GM19023 (cell line): Measurements from ENCODE around the gene POPDC2.
A peak's percentile ranks its signal among the peaks of the same experiment; 100 is the strongest.
"Not testable (repeated sequence)": the region's sequence is repeated elsewhere in the genome, so short reads cannot be mapped to it uniquely, and the experiment has no call there.

ENCODE experiments used
- ATAC-seq: cut with Tn5 transposase; IDR thresholded peaks from one replicate; pipeline ENCODE4 v1.9.1; 2021; ENCODE audit warnings: mild to moderate bottlenecking, moderate library complexity; ENCODE audit not compliant: unreplicated experiment

Gene POPDC2

DNA sequence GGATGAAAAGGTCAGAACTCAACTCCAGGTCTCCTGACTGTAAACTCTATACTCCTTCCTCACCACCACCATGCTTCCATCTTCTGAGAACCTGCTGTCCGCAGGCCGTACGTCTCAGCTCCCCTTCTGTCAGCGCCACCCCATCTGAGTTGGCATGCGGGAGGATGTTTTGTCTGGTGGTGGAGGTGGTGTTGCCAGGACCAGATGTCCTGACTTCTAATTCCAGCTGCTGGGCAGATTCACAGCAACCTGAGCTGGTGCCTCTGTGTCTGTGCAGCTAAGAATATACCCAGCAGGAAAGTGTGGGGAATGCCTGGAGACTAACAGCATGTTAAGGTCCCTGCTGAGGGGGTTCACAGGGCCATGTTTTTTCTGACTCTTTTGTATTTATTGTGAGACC is 39.5 kb downstream of the POPDC2 start:
- no peak for ATAC-seq

DNA sequence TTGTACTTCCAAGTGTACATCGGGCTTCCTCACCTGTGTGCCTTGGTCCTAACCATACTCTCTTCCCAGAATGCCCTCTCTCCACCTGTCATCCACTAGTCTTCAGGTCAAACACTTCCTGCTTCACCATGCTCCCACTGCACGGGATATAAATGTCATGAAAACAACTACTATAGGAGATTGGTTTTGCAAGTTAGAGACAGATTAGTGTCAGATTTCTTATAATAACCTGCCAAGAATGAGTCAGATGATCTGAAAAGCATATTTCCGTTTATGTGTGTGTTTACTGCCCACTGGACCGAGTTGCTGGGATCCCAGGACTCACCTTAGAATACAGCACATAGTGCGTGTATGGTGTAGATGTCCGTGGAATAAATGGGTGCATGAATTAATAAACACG is 41.3 kb downstream of the POPDC2 start:
- ATAC-seq: no peak

DNA sequence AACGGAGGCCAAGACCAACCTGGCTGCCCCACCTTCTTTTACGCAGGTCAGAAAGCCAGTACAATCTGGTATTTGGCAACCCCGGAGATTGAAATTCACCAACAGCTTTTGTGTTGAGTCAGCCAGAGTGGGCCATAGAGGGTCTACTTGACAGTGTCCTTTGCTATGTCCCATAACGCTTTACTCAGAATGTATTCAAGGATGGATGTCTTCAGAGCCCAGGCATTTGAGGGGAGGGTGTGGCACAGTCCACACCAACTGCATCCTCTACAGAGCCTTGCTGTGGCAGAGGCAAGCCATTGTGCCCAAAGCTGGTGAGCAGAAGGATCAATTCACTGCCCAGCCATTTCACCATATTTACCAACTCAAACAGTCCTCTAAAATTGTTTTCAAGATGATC is 44.3 kb downstream of the POPDC2 start:
- ATAC-seq: no peak

DNA sequence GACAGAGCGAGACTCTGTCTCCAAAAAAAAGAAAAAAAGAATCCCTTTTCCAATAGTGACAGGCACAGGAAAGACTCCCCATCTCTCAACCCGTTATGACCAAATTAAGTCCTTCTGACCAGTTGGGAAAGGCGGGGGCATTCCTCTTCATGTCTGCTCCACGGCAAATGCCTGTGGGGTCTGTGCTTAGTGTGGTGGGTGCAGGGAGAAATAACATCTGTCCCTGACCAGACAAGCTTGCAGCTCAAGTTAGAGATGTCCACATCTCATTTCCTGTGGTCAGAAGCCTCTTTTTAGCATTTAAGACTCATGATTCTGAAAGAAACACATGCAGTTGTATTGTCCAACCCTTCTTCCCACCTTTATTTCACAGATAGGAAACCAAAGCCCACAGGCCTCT is 46.5 kb downstream of the POPDC2 start:
- ATAC-seq: peak; percentile 56

DNA sequence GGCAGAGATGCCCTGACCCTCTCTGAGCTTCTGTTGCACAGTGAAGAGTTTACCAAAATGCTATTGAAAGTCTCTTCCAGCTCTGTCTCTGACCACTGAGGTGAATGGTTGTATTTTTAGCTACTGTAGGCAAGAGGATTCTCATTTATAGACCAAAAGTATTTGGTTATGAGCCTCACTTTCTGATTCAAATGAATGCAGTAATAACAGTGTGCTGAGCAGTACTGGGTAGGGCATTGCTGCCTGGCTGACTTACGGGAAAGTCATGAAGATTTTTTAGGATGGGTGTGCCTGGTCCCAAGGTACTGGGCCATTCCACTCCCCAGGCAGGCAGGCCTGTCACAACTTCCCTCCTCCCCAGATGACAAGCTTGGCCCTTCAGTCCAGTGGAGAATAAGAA is 47.2 kb downstream of the POPDC2 start:
- ATAC-seq: no peak

DNA sequence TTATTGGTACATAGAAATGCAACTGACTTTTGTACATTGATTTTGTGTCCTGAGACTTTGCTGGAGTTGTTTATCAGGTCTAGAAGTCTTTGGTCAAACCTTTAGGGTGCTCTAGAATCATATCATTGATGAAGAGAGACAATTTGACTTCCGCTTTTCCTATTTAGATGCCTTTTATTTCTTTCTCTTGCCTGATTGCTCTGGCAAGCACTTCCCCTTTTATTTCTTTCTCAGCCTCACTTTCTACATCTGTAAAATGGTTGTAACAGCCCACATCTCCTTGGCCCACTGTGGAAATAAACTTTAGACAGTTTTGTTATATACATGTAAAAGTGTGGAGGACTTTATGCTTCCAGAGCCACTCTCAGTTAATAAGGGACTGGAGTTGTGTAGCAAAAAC is 48.7 kb downstream of the POPDC2 start:
- no peak for ATAC-seq

DNA sequence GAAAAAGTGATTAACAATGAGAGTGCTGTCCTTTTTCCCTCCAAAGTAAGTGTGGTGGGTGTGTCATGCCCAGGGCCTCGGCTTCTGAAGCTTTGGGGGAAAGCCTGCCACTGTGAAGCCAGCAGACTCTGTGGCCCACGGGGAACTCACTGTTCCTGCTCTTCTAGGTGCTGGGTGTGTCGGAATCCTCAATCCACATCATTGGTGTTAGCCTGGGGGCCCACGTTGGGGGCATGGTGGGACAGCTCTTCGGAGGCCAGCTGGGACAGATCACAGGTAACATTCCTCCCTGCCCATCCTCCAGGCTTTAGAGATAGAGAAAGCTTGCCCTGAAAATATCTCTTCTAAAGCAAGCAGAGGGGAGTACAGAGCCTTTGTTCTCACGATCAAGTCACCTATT is 51.1 kb downstream of the POPDC2 start:
- no peak for ATAC-seq

DNA sequence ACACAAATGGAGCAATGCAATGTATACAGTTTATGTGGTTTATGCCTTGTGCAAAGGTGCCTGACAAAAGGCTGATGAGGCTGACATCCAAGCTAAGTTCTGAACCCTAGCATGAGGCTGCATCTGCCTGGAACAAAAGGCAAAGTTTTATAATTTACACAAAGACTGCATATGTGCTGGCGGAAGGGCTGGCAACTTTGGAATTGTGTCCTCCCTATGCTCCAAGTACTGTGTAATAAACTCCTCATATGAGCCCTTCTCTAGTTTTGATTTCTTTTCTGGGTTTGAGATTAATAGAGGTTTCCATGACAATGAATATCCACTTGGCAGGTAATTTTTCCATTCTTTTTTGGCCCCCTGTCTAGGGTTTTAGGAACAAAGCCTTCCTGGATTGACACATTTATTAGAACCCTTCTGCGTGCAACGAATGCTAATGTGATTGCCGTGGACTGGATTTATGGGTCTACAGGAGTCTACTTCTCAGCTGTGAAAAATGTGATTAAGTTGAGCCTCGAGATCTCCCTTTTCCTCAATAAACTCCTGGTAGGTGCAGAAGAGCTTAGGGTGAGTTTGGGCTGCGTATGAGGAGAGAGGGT is 51.9 kb downstream of the POPDC2 start:
- no peak for ATAC-seq

DNA sequence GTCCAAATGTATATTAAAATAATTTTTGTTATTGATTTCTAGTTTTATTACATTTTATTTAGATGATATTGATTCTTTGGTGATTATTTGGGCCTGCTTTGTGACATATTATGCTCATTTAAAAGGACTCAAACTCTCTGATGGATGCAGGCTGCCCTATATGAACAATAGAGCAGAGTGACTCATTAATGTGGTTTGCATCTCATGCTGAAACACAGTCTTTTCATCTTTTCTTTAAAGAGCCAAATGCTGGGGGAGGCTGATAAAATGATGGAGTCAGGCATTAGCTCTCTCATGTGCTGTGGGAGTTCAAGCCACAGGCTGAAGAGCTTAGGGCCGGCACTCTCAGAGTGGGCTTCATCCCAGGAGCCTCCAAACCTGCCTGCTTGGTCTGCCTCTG is 55.5 kb downstream of the POPDC2 start:
- ATAC-seq: no peak

DNA sequence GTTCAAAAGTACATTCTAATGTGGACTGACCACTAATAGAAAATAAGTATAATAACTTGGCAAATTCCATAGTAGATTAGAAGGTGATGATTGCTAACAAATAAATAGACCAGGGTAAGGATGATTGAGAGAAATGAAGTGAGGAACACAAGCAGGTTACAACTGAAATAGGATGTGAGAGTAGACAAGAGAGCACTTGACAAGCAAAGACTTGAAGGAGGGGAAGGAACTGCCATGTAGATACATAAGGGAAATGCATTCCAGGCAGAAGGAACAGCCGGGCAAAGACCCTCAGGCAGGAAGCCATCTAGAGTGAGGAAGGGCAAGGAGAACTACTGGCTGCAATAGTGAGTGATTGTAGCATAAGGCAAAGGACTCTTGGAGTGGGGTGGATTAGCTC is 57.7 kb downstream of the POPDC2 start:
- ATAC-seq: no peak

DNA sequence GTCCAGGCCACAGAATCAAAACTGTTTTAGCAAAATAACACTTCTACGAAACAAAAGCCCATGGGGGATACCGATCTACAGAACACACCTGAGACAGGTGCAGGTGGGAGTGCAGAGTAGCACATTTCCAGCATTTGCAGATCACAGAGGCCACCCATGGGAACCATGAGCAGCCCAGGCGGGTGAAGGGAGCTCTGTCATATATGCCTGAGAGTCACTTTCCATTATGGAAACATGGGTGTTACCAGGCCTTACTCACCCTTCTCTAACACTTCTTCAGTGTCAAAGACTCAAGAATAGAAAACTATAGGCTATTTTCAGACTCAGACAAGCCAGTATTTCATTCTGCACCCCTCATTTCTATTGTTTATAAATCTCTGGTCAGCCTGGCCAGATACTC is 59.2 kb downstream of the POPDC2 start:
- peak; percentile 14 for ATAC-seq

DNA sequence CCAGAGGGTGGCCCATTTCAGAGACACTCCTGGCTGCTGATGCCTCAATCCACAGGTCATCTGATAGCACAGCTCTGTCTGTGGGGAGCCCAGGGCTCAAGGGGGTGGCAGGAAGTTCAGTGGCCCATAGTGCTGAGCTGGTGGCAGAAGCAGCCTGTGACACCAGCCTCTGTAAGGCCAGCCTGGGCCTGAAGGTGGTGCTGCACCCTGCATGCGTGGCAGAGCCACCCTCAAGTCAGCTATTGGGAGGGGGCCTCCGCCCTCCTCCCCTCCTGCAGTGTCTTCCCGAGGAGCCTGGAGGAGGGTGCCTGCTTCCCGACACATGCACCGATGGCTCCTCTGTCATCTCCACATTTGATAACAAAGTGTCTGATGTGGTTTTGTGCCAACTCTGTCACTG is 59.7 kb downstream of the POPDC2 start:
- ATAC-seq: peak; percentile 66

DNA sequence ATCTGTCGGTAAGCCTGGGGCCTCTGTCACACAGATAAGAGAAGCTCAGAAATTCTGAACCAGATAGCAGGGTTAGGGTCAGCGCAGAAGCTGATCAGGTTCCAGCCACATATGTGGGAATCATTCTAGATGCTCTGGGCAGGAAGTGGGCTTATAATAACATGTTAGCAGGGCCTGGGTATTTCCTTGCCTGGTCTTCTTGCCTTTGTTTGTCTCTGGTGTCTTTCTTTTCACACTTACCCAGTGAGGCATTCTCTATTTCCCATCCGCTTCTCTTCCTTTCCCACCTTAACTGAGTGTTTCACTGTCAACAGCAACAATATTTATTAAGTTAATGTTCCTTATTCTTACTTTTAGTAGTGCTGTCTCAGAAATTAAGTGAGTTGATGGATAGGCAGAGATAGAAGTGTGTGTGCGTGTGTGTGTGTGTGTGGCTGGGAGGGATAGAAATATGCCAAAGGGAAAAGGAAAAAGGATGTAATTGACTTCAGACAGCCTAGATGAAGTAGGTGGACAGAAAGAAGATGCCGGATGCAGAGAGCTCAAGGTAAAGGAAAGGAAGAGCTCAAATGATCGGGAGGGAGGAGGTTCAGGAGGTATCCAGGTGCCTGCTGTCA is 60.7 kb downstream of the POPDC2 start:
- ATAC-seq: no peak

DNA sequence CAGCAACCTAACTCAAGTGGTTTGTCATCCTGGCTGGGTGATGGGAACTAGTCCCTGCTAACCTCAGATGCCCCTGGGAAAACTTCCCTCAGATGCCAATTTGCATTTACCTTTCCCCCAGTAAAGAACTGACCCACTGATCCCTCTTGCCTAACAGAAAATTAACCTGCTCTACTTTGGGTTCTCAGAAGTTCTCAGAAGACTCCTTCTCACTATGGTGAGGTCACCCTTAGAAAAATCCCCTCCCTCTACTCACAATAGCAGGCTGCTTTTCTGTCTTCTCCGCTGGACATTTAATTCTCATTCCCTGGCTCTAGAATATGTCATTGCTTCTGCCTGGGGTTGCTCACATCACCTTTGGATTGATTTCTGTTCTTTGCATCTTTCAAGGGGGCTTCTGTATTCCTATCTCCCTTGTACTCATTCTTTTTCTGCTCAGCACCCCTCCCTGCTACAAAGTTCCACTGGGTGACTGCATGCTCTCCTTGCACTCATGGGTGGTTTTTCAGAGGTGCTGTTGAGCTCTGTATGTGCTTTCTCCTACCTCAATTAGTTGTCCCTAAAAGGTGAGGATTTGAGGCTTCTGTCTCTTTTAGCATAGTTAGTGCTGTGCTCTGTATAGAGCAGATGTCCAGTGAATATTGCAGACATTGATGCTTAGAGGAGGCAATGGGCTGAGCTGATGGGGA is 61.8 kb downstream of the POPDC2 start:
- ATAC-seq: peak; percentile 53

DNA sequence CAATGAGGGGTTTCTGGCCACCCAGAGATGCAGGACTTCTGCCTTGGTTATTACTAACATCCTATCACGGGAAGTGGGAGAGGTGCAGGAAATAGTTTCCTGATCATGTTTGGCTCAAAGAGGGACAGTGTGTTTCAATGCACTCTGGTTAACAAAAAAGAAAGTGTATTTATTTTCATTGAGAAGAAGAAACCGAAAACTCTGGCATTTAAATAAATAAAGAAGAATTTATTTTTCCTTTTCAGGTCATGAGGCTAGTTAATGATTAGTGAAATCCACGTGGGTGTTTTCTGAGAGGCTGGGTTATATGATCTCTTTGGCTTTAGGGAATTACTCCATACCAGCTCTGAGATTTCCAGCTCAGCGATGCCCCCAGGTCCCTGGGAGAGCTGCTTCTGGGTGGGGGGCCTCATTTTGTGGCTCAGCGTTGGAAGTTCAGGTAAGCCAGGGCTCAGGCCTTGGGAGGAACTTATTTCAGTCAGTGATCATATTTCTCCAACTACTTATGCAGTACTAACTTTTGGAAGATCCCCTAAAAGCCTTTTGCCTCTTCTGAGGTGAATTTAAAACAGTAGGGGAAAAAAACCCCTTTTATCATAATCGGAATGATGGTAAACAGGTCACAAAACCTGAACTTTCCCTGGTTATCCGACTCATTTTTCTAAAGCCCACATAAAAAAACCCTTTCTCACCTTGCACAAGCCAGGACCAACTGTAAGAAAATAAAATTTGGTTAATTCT is 62.7 kb downstream of the POPDC2 start, which contains the start of gene PLA1A:
TSS of gene PLA1A (plus strand) at position 338 of the 741 bp plus-strand sequence. CDS start at position 367, 29 bp downstream.
- no peak for ATAC-seq

DNA sequence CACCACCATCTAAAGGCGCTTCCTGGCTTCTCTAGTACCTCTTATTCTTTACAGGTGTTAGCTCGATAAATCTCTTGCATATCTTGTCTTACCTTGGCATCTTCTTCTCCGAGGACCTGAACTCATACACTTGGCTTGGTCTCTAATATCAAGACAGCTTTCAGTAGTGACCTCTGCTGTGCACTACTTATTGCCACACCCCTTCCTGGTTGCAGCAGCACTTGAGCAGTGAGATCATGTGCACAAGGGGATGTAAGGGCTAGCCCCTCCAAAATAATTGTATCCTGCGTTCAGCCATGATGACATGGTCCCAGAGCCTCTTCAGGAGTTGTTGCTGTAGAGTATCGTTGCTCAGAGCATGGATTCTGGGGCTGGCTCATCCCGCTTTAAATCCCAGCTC is 64.0 kb downstream of the POPDC2 start:
- no peak for ATAC-seq

DNA sequence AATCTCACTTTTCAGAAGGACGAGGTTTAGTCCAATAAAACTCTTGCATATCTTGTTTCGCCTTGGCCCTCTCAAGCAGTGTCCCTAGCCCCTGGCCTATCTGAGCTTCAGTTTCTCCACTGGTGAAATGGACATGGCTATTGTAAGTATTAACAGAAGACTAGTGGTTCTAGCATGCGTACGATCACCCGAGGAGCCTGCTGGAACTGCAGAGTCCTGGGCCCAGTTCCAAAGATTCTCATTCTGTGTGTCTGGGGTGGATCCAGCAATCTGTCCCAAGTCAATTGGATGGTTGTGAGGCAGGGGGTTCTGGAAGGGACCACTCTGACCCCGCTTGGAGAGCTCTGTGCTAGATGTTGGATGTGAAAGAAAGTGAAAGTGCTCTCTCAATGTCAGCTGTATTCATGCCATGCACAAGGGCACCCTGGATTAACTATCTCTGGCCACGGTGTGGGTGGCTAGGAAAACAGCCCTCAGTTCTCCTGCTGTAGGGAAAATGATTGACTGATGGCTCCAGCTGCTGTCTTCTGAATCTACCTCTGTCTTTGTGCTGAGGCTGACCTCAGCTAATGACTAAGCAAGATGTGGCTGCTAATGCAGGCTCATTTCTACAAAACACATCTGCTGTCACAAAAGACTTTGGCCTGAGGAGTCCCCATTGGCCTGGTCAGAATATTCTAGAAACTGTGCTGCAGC is 64.6 kb downstream of the POPDC2 start:
- no peak for ATAC-seq

DNA sequence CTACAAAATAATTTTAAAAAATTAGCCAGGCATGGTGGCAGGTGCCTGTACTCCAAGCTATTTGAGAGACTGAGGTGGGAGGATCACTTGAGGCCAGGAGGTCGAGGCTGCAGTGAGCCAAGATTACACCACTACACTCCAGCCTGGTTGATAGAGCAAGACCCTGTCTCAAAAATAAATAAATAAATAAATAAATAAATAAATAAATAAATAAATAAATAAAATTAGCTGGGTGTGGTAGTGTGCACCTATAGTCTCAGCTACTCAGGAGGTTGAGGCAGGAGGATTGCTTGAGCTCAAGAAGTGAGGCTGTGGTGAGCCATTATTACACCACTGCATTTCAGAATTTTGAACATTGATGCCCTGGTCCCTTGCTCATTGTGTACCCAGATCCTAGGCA is 65.5 kb downstream of the POPDC2 start:
- ATAC-seq: not testable (repeated sequence)

DNA sequence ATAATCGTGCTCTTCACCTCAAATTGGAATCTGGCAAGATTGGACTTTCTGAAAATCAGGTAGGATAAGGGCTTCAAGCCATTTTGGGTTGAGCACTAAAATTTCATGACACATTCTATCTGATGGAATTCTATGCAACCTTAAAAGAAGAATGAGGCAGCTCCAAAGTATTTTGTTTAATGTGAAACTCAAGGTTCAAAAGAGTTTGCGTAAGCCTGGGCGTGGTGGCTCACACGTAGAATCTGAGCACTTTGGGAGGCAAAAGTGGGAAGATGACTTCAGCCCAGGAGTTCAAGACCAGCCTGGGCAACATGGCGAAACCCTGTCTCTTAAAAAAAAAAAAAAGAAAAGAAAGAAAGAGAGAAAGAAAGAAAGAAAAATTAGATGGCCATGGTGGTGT is 66.3 kb downstream of the POPDC2 start:
- no peak for ATAC-seq

DNA sequence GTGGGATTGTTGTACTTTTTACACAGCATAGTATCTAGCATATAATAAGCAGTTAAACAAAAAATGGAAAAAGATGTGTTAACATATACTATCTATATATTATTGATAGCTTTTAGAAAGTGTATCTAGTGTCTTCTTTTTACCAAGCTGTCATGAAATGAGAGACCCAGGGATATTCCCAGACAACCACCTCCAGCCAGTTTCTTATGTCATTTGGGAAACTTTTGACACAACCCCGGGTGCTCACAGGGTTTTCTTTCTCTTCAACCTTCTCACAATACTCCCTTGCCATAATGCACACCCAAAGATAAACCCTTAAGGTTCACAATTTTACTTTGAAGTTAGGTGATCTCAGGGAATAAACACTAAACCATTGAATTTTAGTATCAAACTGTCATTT is 67.5 kb downstream of the POPDC2 start:
- no peak for ATAC-seq
